ENCODE measurements around the gene NANOGP8.
A peak's percentile ranks its signal among the peaks of the same experiment; 100 is the strongest.
"Not testable (repeated sequence)": the region's sequence is repeated elsewhere in the genome, so short reads cannot be mapped to it uniquely, and the experiment has no call there.

NANOGP8 gene

GRCh38 chr15:35092846-35093245 lies 7.8 kb upstream of the NANOGP8 start:
- no peak for DNase-seq (ENCODE audit: low read depth)

DNA sequence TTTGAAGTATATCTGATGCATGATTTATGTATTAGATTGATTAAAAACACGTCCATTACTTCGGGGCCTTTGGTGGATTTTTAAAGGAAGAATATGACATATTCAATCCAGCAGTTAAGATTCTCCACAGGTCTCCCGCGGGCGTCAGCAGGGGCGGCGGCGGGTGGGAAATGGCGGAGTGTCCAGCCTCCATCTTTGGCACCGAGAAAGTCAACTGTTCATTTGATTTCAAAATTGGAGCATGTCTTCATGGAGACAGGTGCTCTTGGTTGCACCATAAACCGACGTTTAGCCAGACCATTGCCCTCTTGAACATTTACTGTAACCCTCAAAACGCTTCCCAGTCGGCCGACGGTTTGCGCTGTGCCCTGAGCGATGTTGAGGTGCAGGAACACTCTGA lies 7.2 kb upstream of the NANOGP8 start:
- no peak for DNase-seq (ENCODE audit: low read depth)

- no peak for DNase-seq (ENCODE audit: low read depth)
Observed at GRCh38 chr15:35090104-35090807, 5.2 kb upstream of the NANOGP8 start.

DNA sequence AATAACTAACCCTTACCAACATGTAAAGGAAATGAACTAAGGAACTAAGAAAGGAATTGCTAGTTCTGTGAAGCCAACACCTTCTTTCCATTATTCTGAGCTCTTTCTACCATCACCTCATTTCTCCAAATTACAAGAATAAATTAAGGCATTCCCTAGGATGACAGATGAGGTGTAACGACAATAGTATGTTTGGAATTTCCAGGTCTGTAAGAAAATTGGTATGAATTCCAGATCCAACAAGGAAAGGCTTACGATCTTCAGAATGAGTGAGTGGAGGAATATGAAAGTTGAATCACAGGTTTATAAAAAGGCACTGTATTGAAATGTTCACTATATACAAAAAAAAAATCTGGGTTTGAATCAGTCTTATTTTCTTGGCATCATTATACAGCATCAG lies 4.5 kb upstream of the NANOGP8 start:
- no peak for DNase-seq (ENCODE audit: low read depth)

GRCh38 chr15:35088329-35088728 lies 3.2 kb upstream of the NANOGP8 start:
- DNase-seq (ENCODE audit: low read depth), result no peak

DNA sequence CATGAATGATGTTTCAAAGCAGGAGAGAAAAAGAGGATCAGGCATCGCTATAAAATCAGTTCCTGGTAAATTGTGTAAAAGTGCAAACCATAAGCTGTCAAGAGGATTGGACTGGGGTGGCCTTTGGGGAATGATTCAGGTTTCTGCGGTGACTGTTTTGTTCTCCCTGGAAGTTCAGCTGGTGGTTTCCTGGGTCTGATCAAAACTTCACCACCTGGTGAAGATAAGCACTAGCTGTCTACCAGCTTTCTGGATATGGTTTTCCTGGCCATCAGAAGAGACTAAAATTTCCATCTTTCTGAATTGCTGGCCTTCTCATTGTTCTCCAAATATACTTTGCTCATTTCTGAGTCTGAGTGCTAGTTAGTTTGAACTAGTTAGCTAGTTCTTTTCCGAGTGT lies 2.7 kb upstream of the NANOGP8 start:
- no peak for DNase-seq (ENCODE audit: low read depth)

- DNase-seq (ENCODE audit: low read depth), result not testable (repeated sequence)
Observed at GRCh38 chr15:35082371-35083348, 2.4 kb downstream of the NANOGP8 start.

- not testable (repeated sequence) for DNase-seq (ENCODE audit: low read depth)
Observed at GRCh38 chr15:35081626-35082365, 3.3 kb downstream of the NANOGP8 start.

GRCh38 chr15:35080226-35080625 lies 4.9 kb downstream of the NANOGP8 start:
- DNase-seq (ENCODE audit: low read depth), result no peak

DNA sequence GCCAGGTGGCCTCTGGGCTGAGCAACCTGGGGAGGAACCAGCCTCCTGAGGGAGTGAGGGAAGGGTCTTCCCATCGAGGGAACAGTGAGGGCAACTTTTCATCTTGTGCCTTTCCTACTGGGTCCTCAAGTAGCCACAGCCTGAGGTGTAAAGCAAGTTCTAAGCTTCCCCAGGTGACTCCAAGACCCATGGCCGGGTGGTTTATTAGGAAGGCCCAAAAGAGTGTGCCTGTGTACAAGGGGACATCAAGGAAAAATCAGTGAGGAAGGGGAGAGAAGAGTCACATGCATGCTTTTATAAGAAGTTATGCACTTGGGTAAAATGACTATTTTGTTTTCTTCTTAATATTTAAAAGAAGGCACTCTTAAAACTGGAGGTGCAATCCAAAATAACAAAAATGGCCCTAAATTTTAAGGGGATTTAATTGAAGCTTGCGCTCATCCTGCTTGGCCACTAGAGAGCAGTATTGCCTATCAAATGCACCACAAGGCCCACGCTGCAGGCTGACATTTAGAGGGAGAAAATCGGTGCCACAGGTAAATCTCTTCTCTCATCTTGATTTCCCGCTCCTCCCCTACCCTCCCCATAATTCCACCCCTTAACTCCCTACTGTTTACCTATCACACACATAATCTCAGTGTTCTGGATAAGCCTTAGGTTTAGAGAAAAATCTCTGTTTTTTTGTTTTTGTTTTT lies 6.7 kb downstream of the NANOGP8 start:
- DNase-seq (ENCODE audit: low read depth), result peak; percentile 2

DNA sequence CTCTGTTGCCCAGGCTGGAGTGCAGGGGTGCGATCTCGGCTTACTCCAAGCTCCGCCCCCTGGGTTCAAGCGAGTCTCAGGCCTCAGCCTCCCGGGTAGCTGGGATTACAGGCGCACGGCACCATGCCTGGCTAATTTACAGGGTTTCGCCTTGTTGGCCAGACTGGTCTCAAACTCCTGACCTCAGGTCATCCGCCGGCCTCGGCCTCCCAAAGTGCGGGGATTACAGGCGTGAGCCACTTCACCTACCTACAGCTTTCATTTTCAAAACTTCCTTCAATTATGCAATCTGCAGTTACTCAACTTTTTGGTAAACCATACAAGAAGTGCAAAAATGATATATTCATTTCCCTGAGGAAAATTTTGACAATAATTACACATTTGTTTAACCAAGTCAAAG lies 14.0 kb downstream of the NANOGP8 start:
- DNase-seq (ENCODE audit: low read depth), result no peak

DNA sequence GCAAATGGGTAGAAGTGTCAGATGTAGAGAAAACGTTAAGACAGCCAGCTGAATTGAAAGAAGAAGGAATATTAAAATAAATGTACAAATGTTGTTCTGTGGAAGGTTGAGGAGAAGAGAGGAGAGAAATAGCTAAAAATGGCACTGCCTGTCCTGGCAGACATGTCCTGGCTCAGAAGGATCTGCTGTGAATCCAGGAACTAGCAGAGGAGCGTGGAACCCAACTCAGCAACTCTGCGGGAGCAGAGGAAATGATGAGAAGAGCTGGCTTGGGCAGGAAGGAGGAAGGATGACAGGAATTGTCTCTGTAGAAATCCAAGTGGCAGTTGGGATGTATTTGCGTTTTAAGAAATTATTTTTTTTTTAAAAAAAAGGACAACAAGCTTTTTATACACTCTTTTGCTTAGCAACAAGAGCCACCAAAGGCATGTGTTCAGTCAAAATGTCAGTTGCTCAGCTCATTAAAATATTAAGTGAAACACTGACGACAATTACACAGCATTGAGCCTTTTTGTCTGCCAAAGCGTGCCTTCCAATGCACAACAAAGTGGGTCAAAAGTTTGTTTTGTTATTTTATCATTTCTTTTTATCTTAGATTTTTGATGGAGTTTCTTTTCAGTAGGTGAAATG lies 16.1 kb downstream of the NANOGP8 start:
- no peak for DNase-seq (ENCODE audit: low read depth)

- no peak for DNase-seq (ENCODE audit: low read depth)
Observed at GRCh38 chr15:35067496-35068347, 17.4 kb downstream of the NANOGP8 start.

DNA sequence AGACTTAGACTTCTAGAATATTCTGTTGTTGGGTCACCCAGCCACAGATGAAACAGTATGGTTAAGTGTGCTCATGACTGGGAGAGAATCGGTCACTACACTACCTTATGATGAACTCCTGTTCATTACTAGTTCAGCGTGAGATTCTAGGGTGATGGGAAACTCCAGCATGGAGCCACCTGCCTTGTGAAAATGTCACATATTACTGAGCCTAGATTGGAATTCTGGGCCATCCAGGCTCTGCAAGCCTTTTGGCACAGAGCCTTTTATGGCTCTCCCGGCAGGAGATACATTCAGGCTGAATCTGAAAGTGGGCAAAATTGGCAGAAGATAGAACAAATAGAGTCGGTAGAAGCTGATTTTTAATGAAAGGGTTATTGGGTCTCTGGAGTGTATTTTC lies 19.0 kb downstream of the NANOGP8 start:
- DNase-seq (ENCODE audit: low read depth), result no peak

- no peak for DNase-seq (ENCODE audit: low read depth)
Observed at GRCh38 chr15:35064576-35065190, 20.4 kb downstream of the NANOGP8 start.

DNA sequence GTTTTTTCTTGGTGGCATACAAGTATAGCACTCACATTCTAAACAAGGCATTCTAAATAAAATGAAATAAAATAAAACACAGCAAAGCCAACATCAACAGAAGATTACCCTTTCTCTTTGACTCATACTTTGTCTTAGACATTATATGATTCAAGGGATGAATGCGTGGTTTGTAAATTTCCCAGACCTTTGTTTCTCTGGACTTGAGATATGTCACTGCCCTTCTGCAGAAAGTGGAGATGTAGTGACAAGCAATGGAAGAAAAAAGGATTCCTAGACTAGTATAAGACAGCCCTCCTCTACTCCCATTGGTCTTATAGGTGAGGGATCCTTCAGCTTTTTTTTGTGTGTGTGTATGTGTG lies 22.4 kb downstream of the NANOGP8 start:
- DNase-seq (ENCODE audit: low read depth), result no peak

GRCh38 chr15:35061825-35062737 lies 23.0 kb downstream of the NANOGP8 start:
- DNase-seq (ENCODE audit: low read depth), result no peak

GRCh38 chr15:35061161-35061824 lies 23.8 kb downstream of the NANOGP8 start:
- DNase-seq (ENCODE audit: low read depth), result no peak
